GM10847 (cell line): ENCODE results near the gene TRIP4.

Experiments
- POLR2A ChIP-seq: IDR thresholded peaks from 2 replicates; pipeline ENCODE4 v1.6.1; 2011; ENCODE audit not compliant: insufficient read length; ENCODE audit errors: extremely low read depth

Gene TRIP4

GRCh38 chr15:64459066-64459781, 71.6 kb downstream of the TRIP4 start:
- no peak for TF ChIP-seq POLR2A

- peak; percentile 65 for TF ChIP-seq POLR2A
Measured at GRCh38 chr15:64460206-64460723, 72.6 kb downstream of the TRIP4 start, which contains the start of gene ZNF609. ZNF609 (plus strand) TSS chr15:64460578; CDS start chr15:64499420, 38,842 bp downstream.

GRCh38 chr15:64460724-64461720, 73.4 kb downstream of the TRIP4 start:
- no peak for TF ChIP-seq POLR2A

GRCh38 chr15:64461721-64462162, 74.1 kb downstream of the TRIP4 start:
- no peak for TF ChIP-seq POLR2A

GRCh38 chr15:64462492-64462891, 74.9 kb downstream of the TRIP4 start:
- no peak for TF ChIP-seq POLR2A

GRCh38 chr15:64464276-64465005, 76.8 kb downstream of the TRIP4 start:
- TF ChIP-seq POLR2A: no peak

- TF ChIP-seq POLR2A: no peak
Measured at GRCh38 chr15:64466408-64467141, 78.9 kb downstream of the TRIP4 start.

- TF ChIP-seq POLR2A: no peak
Measured at GRCh38 chr15:64472161-64472560, 84.5 kb downstream of the TRIP4 start.

GRCh38 chr15:64474846-64475245, 87.2 kb downstream of the TRIP4 start:
- no peak for TF ChIP-seq POLR2A

GRCh38 chr15:64476550-64476949, 88.9 kb downstream of the TRIP4 start:
- TF ChIP-seq POLR2A: no peak

GRCh38 chr15:64478863-64479262, 91.2 kb downstream of the TRIP4 start:
- TF ChIP-seq POLR2A: no peak

- TF ChIP-seq POLR2A: no peak
Measured at GRCh38 chr15:64480891-64481290, 93.3 kb downstream of the TRIP4 start.

GRCh38 chr15:64483749-64484148, 96.1 kb downstream of the TRIP4 start:
- no peak for TF ChIP-seq POLR2A

- TF ChIP-seq POLR2A: no peak
Measured at GRCh38 chr15:64485796-64486195, 98.2 kb downstream of the TRIP4 start.
